GM19193 (cell line): ENCODE results near the gene DSCAML1.

ENCODE experiments used
- POLR2A ChIP-seq: IDR thresholded peaks from 4 replicates; pipeline ENCODE4 v1.6.1; 2011; ENCODE audit not compliant: insufficient read depth, insufficient read length; ENCODE audit errors: extremely low read depth

Gene DSCAML1

DNA sequence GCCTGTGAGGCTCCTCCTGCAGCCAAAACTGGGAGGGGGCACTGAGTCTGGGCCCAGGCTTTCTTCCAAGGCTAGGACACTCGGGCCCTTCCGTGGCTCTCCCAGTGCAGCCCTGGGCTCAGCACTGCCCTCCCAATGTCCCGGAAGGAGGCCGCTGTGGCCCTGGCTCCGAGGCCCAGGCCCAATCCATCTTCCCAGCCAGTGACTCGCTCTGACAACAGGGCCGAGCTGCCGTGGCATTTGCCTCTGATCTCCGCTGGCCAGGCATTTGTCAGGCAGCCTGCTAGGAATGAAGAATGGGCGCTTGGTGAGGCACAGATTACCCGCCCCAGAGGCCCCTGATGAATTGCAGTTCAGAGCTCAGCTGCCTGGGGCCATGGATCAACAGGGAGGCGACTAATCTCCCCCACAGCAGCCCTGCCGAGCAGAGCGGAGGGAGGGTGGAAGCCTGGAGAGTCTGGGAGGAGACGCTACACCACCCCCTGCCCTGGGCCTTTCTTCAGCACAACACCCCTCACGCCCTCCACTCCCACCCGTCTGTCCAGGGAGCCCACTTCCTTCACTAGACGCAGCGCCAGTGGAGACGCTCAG is 19.2 kb upstream of the DSCAML1 start:
- peak; percentile 44 for TF ChIP-seq POLR2A

- peak; percentile 76 for TF ChIP-seq POLR2A
Measured at GRCh38 chr11:117815262-117815803, 18.3 kb upstream of the DSCAML1 start.

DNA sequence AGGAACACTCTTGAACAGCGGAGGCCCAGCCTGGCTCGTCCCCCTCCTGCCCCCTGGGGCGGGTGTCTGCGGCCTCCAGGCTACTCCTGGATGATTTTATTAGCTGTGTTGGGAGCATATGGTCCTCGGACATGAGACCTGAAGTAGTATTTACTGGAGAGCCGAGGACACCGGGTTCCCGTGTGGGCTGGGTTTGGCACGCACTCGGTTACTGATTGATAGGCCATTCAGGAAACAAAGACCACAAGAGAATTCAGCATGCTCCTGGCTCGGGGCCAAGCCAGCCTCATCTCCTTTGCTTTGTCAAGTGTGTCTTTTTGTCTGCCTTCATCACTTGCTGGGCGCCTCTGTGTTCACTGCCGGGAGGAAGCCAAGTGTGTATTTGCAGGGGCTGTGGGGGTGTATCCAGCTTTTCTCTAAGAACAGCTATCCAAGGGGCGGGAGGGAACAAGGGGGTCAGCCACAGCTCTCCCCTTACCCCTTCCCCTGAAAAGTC is 17.8 kb upstream of the DSCAML1 start:
- peak; percentile 72 for TF ChIP-seq POLR2A

- no peak for TF ChIP-seq POLR2A
Measured at GRCh38 chr11:117814204-117814765, 17.3 kb upstream of the DSCAML1 start.

GRCh38 chr11:117809236-117810055 is 12.4 kb upstream of the DSCAML1 start:
- no peak for TF ChIP-seq POLR2A

- TF ChIP-seq POLR2A: no peak
Measured at GRCh38 chr11:117808784-117809183, 11.8 kb upstream of the DSCAML1 start.

DNA sequence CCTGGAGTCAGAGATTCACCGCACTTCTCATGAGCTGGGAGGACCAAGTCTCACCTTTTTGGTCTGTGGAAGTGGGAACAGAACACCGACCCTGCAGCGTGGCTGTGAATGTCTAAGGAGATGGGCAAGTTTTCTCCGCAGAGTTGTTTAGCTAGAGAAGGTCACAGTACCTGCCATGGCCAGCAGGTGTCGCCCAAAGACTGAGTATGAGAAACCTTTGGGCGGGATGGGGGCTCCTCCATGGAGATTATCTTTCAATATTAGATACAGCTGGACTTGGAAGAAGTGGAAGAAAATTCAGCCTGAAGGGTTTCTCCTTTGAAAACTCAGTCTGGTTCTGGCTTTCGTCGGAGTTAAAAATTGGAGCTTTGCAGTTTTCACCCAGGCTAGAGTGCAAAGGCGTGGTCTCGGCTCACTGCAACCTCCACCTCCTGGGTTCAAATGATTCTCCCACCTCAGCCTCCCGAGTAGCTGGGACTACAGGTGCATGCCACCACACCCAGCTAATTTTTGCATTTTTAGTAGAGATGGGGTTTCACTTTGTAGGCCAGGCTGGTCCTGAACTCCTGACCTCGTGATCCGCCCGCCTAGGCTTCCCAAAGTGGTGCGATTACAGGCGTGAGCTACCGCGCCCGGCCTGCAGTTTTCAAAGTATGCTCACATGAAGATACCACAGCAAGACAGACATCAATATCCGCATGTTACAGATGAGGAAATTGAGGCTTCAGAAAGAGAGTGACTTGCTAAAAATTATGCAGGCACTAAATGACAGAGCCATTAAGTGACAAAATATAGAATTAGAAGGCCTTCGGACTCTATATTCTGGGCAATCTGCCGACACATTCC is 10.7 kb upstream of the DSCAML1 start:
- TF ChIP-seq POLR2A: no peak

GRCh38 chr11:117806846-117807245 is 9.8 kb upstream of the DSCAML1 start:
- no peak for TF ChIP-seq POLR2A

DNA sequence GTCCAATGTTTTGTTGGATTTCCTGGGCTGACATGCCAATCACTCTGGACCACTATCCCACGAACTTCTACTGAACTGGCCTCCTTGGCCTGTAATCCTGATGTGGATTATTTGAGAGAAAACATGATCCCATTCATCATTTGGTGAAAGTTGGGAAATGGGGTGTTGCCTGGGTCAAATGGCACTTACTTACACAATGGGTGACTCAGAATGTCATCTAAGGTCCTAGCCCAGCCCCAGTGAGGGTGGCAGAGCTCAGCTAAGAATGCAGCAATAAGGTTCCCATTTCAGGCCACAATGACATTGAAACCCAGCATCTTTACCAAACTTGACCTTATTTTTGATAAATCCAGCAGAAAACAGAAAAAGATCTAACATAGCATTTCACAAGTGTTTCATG is 8.0 kb upstream of the DSCAML1 start:
- TF ChIP-seq POLR2A: no peak

GRCh38 chr11:117803896-117804295 is 6.9 kb upstream of the DSCAML1 start:
- TF ChIP-seq POLR2A: no peak

GRCh38 chr11:117799634-117800033 is 2.6 kb upstream of the DSCAML1 start:
- peak; percentile 5 for TF ChIP-seq POLR2A

GRCh38 chr11:117796456-117796871 is 552 bp downstream of the DSCAML1 start:
- TF ChIP-seq POLR2A: no peak

DNA sequence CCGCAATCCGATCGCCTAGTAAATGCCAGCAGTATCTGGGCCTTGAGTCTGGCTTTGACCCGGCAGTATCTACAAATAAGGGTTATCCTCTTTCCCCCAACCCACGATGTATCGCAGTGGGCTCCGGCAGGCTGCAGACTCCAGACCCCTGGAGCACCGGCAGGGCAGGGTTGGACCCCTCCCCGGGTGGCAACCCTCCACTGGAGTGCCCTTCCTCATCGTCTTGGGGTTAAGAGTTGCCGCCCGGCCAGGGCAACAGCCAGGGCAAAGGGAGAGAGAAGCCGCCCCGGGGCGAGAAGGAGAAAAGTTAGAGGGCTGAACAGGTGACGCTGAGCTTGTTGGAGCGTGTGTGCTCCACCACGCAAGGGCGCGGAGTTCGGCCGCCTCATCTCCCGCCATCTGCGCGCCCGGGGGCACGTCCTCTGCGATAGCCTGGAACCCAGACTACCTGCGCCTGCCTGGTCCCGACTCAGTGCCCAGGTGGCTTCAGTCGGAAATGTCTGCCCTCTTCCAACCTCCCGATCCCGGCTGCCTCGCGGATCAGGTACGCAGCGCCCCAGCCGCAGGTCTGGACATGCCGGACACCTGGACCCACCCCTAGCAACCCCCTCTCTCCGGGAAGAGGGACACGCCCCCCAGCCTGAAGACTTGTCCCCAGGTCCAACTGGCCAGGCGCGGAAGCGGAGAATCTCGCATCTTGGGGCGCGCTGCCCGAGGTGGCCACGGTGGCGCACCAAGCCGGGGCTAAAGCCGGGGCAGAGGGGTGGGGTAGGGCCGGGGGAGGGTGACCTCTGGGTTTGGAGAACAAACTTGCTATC is 1.2 kb downstream of the DSCAML1 start:
- no peak for TF ChIP-seq POLR2A
